Measurements from ENCODE around the gene EI24.

The EI24 gene

DNA sequence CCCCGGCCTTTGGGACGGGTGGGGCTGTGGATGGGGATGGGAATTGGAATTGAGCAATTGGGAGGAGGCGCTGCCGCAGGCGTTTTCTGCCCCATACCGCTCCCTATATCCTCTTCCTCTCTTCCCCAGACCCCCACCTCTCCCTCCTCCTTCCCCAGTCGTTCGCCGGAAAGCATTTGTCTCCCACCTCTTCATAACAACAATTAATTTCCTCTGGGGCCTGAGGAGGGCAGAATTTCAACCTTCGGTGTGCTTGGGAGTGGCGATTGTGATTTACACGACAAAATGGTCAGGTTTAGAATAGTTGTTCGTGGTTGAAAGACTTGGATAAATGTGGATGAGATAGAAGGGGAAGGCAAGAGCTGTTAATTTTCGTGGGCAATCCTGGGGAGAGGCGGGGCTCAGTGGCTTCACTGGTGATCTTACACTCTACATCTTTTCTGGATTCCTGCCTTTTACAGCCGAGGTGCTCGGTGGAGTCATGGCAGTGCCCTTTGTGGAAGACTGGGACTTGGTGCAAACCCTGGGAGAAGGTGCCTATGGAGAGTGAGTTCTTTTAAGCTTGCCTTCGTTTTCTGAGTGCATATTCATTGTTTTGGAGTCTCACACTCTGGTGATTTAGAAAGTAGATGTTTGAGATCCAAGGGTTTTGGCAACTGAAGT is 57.1 kb downstream of the EI24 start:
- DNase-seq = no peak

DNA sequence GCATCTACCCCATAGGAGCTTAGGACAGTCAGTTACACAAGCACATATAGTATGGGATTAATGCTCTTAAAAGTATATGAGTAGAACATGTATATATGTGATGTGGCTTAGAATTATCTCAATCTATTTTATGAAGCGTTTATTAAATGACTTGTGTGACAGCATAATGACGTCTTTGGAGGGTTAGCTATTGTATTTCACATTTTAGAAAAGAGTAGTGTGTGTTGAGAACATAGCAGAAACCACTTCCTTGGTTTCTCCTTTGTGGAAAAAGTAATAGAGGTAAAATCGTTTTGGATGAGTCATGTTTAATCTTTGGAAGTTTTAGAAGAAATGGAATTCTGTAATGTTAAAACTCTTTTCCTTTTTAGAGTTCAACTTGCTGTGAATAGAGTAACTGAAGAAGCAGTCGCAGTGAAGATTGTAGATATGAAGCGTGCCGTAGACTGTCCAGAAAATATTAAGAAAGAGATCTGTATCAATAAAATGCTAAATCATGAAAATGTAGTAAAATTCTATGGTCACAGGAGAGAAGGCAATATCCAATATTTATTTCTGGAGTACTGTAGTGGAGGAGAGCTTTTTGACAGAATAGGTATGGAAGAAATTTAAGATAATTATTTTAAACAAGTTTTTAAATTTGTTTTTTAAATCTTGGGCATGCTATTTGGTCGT is 58.1 kb downstream of the EI24 start:
- DNase-seq = no peak

Data from right kidney (tissue), 1 donor.